Esophagus squamous epithelium (tissue), 5 donors: ENCODE measurements around the gene PRELID3B. TPM values are rescaled to one million over a fixed set of nuclear protein-coding genes. Genes with fewer than 3 reads are reported as not detected.

Source experiments
- DNase-seq: peaks from one replicate; lab custom pipeline; 2025; lab: John Stamatoyannopoulos, UW
- H3K27ac ChIP-seq, 4 donors: fragments of 200-600 bp; sonication (generic); one replicate each; pipeline ENCODE4 v1.5.1; 2016 to 2019; ENCODE audit warnings: mild to moderate bottlenecking in 1 of 4
- H3K27me3 ChIP-seq, 4 donors: fragments of 200-600 bp; sonication (generic); 1 replicate in 3 of 4; 2 replicates in 1 of 4; pipeline versions ENCODE4 v1.5.1 to v1.6.0; 2017 to 2021; ENCODE audit warnings: antibody characterized with exemption in 1 of 4
- H3K36me3 ChIP-seq, 3 donors: fragments of 200-600 bp; sonication (generic); one replicate each; pipeline ENCODE4 v1.5.1; 2016 to 2019
- H3K4me1 ChIP-seq, 3 donors: fragments of 200-600 bp; sonication (generic); one replicate each; pipeline ENCODE4 v1.5.1; 2017 to 2019
- H3K4me3 ChIP-seq, 4 donors: fragments of 200-600 bp; sonication (generic); 1 replicate in 3 of 4; 2 replicates in 1 of 4; pipeline ENCODE4 v1.5.1; 2016 to 2019; ENCODE audit warnings: mild to moderate bottlenecking in 2 of 4, moderate library complexity in 1 of 4
- H3K9me3 ChIP-seq, 3 donors: fragments of 200-600 bp; sonication (generic); one replicate each; pipeline ENCODE4 v1.5.1; 2016 to 2019
- CTCF ChIP-seq, 6 experiments: fragments of 450-650 bp in 4 of 6; fragments of 200-600 bp in 2 of 6; sonication (generic) in 2 of 6; IDR thresholded peaks; one replicate each; pipeline ENCODE4 v1.5.1; 2016 to 2019; ENCODE audit warnings: antibody characterized with exemption in 6 of 6, mild to moderate bottlenecking in 4 of 6, moderate library complexity in 4 of 6
- POLR2A ChIP-seq, 4 donors: fragments of 450-650 bp; IDR thresholded peaks; one replicate each; pipeline ENCODE4 v1.6.1; 2017; ENCODE audit warnings: antibody characterized with exemption in 4 of 4, mild to moderate bottlenecking in 4 of 4, moderate library complexity in 3 of 4
- WGBS, 2 donors: methylation state at CpG; one replicate each; pipeline ENCODE4 v1.1.5; 2018; 5-methylcytosine and 5-hydroxymethylcytosine counted together
- intact Hi-C: fragments of 100-400 bp; cut with DNase I; formaldehyde crosslinking; loops from one replicate; pipeline ENCODE4 v1.15.0; 2022
- total RNA-seq, 4 donors: library from RNA; depleted of rRNA; stranded (reverse); fragments of >200 nt; gene quantifications; one replicate each; pipeline ENCODE4 v1.1.0, GENCODE V29; 2016
- donor health status: DM: yes; HTN: yes; CAD: no.

The PRELID3B gene
- total RNA-seq, 4 donors from 2014 or later = 44.7 to 73.1 (median 68.5) TPM

GRCh38 chr20:59068534-59068933 is 25.9 kb upstream of the PRELID3B start:
- Histone ChIP-seq H3K36me3 (no peaks in the 10 kb centered on the region), H3K9me3 (no peaks in the 10 kb centered on the region), H3K4me1 (peaks cover 0 to 19% (median 6%) of the 10 kb centered on the region in 3 donors), H3K27me3 (peaks cover 0 to 19% (median 0%) of the 10 kb centered on the region in 4 donors), H3K27ac (no peak overlapping the region), H3K4me3 (no peak overlapping the region)
- no peak for TF ChIP-seq CTCF (IDR thresholded peaks at IDR 0.05)
- TF ChIP-seq POLR2A (IDR thresholded peaks at IDR 0.05) = no peak
- intact Hi-C loops = no loop called here
- 74 to 75% methylated on average over 4 of the region's 4 CpGs for WGBS, 2 donors
- DNase-seq = no peak

- Histone ChIP-seq H3K27me3 (peaks cover 0 to 11% (median 0%) of the 10 kb centered on the region in 4 donors), H3K36me3 (no peaks in the 10 kb centered on the region), H3K4me1 (peaks cover 0 to 17% (median 7%) of the 10 kb centered on the region in 3 donors), H3K9me3 (no peaks in the 10 kb centered on the region), H3K27ac (peak overlapping the region in 3 of 4 donors; percentile 25 to 39 (median 31)), H3K4me3 (no peak overlapping the region)
- DNase-seq = no peak
- no peak for TF ChIP-seq CTCF (IDR thresholded peaks at IDR 0.05)
- WGBS, 2 donors = 18 to 20% methylated on average over 4 of the region's 4 CpGs
- intact Hi-C loops = no loop called here
Measured at GRCh38 chr20:59064214-59064722, 21.7 kb upstream of the PRELID3B start.

- Histone ChIP-seq H3K9me3 (no peaks in the 10 kb centered on the region), H3K4me3 (no peak overlapping the region), H3K36me3 (no peaks in the 10 kb centered on the region), H3K4me1 (peaks cover 0 to 17% (median 7%) of the 10 kb centered on the region in 3 donors), H3K27me3 (peaks cover 0 to 9% (median 0%) of the 10 kb centered on the region in 4 donors), H3K27ac (peak overlapping the region in 3 of 4 donors; percentile 31 to 50 (median 39))
- 37 to 38% methylated on average over 22 of the region's 22 CpGs for WGBS, 2 donors
- no peak for TF ChIP-seq POLR2A (IDR thresholded peaks at IDR 0.05)
- no peak for TF ChIP-seq CTCF (IDR thresholded peaks at IDR 0.05)
- DNase-seq = no peak
- intact Hi-C loops = no loop called here
Measured at GRCh38 chr20:59063358-59064213, 21.0 kb upstream of the PRELID3B start.

GRCh38 chr20:59062081-59062480 is 19.5 kb upstream of the PRELID3B start:
- 52 to 71% methylated on average over 4 of the region's 4 CpGs for WGBS, 2 donors
- Histone ChIP-seq H3K4me1 (peaks cover 0 to 17% (median 7%) of the 10 kb centered on the region in 3 donors), H3K27ac (no peak overlapping the region), H3K27me3 (peaks cover 0 to 15% (median 0%) of the 10 kb centered on the region in 4 donors), H3K36me3 (no peaks in the 10 kb centered on the region), H3K4me3 (no peak overlapping the region), H3K9me3 (no peaks in the 10 kb centered on the region)
- TF ChIP-seq POLR2A (IDR thresholded peaks at IDR 0.05) = no peak
- no peak for TF ChIP-seq CTCF (IDR thresholded peaks at IDR 0.05)
- DNase-seq = no peak
- intact Hi-C loops = no loop called here

GRCh38 chr20:59055302-59055701 is 12.7 kb upstream of the PRELID3B start:
- Histone ChIP-seq H3K27me3 (peaks cover 0 to 38% (median 0%) of the 10 kb centered on the region in 4 donors), H3K4me3 (no peak overlapping the region), H3K36me3 (no peaks in the 10 kb centered on the region), H3K27ac (no peak overlapping the region), H3K9me3 (no peaks in the 10 kb centered on the region), H3K4me1 (no peaks in the 10 kb centered on the region)
- 39 to 58% methylated on average over 7 of the region's 7 CpGs for WGBS, 2 donors
- DNase-seq = no peak
- intact Hi-C loops = no loop called here
- no peak for TF ChIP-seq POLR2A (IDR thresholded peaks at IDR 0.05)
- TF ChIP-seq CTCF (IDR thresholded peaks at IDR 0.05) = peak in 5 of 6 experiments; percentile 13 to 53 (median 41)
